ENCODE results near the gene FBRSL1.

FBRSL1 gene

DNA sequence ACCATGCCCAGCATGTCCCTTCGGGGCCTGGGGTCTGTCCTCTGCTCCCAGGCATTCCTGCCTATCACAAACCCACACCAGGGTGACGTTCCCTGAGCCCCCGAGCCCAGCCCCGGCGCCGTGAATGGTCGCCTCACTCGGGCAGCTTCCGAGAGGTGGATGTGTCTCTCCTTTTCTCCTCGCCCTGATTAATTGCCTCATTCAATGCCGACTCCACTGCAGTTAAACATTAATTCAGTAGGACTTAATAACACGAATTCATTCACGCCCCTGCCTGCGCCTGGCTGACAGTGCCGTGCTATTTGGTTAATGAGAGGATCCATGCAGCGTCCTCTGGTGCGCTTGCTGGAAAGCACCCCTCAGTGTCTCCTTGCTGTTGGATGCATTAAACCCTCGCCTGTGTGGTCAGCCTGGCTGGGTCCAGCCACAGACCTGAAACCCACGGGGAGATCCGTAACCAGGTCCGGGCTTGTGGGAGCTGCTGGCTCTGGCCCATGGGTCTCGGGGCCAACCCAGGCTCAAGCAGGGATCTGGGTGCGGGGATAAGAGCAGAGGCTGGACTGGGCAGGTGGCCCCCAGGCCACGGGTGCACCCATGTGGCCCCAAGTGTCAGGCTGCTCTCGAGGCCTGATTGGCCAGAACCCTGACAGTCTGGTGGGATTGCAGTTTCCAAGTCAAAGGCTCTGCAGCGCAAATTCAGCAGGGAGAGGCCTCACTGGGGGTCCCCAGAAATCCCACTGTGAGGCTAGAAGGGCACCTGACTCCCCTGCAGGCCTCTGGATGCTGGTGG lies 55.4 kb downstream of the FBRSL1 start:
- no peak for DNase-seq

DNA sequence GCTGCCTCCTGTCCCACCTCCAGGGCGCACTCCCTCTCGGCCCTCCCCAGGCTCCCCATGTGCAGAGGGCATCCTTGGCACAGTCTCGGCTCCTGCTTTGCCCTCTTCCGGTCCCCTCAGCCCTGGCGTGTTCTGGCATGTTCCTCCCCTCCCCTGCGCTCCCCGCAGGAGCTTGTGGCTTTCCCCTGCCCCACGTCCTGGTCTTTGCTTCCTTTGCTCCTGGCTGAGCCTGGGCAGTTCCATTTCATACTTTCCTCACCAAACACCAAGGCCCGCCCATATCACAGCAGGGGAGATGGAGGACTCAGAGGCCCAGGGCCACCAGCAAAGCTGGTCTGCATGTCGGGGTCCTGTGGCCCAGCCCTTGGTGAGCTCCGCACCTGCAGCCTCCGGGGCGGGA lies 56.0 kb downstream of the FBRSL1 start:
- DNase-seq = no peak

DNA sequence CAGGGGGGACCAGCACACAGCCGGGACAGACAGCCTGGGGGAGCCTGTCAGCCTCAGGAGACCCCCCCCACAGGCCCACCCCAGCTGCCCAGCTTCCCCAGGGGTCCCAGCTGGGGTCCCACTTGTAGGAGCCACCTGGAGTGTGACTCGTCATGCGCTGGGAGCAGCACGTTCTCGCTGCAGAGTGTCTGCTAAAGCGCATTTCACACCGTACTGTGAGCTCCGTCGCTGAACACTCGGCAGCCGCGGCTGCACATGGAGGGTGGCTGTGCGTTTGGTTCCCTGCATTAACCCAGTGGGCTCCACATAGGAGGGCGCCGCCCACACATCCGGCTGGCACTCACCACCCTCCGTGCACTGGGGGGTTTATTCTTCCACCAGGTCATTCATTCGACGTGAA lies 56.7 kb downstream of the FBRSL1 start:
- no peak for DNase-seq

DNA sequence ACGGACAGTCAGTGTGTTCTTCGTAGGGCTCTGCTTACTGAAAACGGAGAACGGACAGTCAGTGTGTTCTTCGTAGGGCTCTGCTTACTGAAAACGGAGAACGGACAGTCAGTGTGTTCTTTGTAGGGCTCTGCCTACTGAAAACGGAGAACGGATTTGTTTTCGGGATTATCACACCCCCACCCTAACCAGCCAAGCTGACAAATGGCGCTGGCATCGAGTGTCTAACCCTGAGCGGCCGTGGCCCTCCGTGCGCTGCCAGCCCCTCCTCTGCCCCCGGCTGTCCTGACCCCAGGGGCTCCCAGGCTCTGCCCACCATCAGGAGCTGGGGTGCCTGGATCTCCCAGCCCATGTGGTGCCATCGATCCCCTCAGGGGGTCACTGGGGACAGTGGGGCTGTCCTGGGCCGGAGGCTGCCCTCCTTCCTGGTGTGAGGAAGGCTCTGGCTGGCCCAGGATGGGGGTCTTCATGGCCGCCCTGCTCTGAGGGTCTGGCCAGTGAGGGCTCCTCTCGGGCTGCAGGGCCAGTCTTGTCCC lies 57.3 kb downstream of the FBRSL1 start:
- no peak for DNase-seq

DNA sequence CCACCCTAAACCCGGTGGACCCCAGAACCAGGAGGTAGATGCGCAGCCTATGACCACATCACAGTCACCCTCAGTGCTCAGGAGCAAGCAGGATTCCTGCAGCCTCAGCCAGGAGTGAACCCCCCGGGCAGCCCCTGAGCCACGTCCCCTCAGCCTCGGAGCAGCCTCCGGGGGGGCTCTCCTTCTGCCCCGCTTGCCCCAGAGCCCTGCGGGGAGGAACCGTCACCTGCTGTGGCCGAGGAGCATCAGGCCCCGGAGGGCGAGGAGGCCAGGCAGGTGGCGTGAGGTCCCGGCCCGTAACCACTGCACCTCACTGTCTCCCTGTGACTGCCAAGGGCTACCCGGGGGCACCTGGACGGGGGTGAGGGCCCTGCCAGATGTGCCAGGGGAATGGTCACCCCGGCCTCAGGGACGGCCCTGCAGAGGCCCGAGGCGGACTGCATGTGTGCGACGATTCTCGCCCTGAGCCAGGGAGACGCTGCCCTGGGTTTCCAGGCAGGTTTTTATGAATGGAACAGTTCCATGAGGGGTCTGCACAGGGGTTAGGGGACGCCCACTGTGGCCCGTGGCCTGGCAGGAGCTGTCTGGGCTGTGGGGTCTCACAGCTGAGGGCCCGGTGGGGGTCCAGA lies 58.6 kb downstream of the FBRSL1 start:
- no peak for DNase-seq

DNA sequence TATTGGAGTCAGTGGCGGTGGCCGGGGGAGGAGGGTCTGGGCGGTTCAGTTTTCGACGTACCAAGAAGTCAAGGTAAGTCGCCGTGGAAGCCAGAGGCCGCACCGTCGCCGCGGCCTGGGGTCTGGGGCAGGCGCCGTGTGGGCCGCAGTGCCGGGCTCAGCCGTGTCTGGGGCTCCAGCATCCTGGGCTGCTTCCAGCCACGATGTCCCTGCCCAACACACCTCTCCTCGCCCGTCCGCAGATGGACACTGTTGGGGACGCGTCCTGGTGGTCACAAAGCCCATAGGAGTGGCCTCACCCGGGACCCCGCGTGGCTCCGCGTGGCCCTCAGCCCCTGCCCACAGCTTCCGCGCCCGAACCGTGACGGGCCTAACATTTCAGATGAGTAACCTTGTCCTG lies 59.1 kb downstream of the FBRSL1 start:
- no peak for DNase-seq

DNA sequence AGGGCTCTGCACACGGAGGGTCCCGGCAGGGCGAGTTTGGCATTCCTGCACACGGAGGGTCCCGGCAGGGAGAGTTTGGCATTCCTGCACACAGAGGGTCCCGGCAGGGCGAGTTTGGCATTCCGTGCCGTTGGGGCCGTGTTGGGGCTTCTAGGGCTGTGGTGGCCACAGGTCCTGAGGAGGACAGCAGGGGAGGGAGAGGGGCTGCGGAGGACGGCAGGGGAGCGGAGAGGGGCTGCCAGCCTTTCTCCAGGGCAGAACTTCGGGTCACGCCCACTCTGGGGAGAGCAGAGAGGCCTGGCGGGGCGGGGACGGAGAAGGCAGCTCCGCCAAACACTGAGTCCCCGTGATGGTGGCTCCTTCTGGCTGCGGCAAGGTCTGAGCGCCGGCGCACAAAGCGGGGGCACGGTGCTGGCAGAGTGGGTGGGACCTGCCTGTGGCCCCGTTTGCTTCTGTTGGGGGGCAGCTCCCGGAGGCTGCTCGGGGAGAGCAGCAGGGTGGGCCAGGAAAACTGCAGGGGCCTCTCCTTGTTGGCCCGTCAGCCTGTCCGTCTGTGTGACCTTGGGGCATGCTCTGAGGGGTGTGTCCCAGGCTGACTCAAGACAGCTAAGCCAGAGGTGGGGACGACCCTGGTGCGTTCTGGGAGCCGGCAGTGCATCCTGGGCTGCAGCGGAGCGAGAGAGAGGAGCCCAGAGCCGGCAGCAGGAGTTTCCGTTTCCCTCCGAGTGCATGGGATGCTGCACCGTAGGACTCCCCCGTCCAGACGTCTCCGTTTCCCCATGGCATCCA lies 60.3 kb downstream of the FBRSL1 start:
- DNase-seq = no peak

DNA sequence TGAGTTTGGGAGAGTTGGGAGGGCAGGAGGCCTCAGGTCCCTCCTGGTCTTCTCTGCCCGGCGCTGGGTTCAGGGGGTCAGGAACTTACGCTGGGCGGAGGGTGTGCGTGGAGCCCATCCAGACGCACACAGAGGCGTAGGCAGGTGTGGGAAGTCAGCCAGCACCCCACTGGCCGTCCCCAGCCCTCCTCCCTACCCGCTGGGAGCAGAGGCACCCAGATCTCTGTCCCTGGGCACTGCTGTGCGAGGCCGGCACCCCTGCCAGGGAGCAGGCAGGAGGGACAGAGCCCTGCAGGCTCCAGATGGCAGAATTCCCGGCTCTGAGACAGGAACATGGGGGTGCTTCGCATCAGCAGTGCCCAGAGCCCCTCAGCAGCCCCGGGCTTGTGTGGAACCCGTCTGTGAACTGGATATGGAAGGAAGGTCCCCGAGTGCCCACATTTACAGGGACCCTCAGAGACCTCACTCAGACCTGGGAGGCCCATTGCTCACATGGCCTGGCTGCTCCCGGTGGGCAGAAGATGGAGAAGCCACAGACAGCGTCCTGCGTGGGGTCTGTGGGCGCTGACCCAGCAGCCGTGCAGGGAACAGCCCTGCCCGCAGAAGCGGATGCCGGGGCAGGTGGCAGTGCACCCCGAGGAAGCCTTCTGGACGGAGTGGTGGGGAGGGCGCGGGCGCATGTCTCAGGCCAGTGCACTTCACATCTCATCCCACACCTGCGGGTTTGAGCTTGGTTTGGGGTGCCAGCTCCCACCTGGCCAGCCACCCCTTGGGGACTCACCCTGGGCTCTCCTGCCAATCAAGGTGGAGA lies 61.1 kb downstream of the FBRSL1 start:
- no peak for DNase-seq

DNA sequence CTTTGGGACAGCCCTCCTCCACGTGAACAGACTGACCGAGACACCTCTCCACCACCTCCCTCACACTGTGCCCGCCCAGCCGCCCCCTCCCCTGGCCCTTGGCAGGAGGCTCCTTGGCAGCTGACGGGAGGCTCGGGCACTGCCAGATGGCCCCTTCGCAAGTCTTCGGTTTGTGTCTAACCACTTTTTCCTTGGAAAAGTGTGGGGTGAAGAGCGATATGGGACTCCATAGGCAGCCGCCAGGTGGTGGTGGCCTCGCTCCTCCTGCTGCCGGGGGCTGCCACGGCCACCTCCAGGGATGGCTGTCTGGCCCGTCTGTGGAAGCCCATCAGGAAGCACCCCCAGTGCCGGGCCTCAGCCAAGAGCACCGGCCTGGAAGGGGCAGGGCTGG lies 61.7 kb downstream of the FBRSL1 start:
- no peak for DNase-seq

DNA sequence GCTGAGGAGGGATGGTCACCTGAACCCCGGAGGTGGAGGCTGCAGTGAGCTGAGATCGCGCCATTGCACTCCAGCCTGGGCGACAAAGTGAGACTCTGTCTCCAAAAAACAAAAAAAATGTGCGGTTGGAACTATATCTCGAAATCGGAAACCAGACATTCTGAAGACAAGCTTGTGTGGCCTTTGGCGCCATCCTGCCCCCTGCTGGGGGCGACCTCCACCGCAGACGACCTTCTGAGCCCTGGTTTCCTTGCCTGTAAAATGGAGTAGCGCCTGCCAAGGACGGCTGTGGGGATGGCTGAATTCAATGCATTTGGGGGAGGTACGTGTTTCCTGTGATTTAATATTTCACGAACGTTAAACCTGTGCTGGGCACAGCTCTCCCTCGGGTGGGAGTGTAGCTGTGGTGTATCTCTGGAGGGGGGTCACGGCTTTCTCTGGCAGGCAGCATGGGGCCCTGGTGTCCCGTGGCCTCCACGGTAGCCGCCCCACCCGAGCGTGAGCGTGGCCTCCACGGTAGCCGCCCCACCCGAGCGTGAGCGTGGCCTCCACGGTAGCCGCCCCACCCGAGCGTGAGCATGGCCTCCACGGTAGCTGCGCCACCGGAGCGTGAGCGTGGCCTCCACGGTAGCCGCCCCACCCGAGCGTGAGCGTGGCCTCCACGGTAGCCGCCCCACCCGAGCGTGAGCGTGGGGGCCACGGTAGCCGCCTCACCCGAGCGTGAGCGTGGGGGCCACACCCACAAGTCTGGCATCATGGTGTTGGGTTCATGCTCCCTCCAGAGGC lies 65.1 kb downstream of the FBRSL1 start:
- no peak for DNase-seq

DNA sequence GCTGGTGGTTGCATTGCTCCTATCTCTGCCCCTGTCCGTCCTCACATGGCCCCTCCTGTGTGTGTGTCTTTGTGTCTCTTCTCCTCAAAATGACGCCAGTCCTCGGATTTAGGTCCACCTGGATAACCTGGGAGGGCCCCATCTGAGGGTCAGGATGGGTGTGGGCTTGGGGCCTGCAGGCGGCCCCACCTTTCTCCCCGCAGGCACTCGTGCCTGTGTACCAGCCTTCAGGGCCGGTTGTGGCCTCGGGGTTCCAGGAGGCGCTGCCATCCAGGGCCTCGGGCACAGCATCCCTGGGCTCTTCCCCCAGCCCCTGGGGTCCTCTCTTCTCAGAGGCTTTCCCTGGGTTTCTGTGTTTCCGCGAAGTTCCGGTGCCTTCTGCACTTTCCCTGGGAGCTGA lies 65.7 kb downstream of the FBRSL1 start:
- no peak for DNase-seq

DNA sequence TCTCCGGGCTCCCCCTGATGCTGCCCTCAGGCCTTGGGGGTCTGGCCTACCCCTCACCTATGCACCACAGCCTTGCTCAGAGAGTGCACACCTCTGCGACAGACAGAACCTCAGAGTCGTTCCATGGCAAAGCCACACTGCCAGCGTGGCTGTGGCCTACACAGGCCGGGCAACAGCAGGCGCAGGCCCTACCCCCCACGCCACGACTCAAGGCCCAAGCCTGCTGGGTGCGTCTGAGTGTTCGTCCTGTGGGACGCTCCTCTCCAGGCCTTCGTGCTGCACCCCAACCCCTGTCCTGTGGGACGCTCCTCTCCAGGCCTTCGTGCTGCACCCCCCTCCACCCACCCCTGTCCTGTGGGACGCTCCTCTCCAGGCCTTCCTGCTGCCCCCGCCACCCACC lies 66.3 kb downstream of the FBRSL1 start:
- no peak for DNase-seq

DNA sequence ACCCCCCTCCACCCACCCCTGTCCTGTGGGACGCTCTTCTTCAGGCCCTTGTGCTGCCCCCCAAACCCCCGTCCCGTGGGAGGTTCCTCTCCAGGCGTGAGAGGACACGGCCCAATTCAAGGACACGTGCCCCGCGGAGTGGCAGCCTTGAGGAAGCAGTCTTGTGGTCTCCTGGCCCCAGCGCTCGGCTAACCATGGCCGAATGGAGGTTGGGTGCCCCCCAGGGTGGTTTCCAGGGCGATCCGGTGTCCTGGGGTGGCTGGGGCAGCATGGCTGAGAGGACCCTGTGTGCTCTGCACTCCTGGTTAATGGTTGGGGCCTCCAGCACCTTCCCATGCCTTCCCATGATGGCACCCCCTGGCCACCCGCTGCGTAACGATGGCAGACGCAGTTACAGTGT lies 66.8 kb downstream of the FBRSL1 start:
- no peak for DNase-seq

DNA sequence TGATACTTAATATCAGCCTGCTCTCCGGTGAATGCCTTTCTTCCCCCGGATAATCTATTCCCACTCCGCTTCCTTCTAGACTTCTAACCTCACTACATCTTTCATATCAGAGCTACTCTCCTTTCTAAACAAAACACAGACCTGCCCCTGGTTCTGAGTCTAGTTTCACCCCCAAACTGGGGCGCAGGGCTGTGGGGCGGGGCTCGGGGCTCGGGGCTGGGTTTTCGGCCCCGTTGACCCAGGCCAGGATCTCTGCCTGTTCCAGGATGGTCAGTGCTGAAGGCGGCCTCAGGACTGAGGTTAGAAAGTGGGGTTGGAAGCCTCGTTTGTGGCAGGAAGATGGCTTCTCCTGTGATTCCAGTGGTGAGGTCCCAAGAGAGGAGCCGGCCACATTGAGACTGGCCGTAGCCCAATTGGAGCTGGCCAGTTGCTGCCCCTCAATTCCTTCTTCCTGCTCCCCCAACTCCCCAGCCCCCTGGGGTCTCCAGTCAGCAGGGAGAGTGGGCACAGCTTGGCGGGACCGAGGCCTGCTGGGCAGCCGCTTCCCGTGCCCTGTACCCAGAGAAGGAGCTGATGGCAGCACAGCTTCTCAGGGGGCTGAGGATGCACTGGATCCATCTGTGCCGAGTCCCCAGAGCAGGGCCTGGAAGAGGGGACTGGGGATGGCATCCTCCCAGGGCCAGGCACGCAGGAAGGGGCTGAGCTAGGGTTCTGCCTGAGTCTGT lies 67.5 kb downstream of the FBRSL1 start:
- no peak for DNase-seq

DNA sequence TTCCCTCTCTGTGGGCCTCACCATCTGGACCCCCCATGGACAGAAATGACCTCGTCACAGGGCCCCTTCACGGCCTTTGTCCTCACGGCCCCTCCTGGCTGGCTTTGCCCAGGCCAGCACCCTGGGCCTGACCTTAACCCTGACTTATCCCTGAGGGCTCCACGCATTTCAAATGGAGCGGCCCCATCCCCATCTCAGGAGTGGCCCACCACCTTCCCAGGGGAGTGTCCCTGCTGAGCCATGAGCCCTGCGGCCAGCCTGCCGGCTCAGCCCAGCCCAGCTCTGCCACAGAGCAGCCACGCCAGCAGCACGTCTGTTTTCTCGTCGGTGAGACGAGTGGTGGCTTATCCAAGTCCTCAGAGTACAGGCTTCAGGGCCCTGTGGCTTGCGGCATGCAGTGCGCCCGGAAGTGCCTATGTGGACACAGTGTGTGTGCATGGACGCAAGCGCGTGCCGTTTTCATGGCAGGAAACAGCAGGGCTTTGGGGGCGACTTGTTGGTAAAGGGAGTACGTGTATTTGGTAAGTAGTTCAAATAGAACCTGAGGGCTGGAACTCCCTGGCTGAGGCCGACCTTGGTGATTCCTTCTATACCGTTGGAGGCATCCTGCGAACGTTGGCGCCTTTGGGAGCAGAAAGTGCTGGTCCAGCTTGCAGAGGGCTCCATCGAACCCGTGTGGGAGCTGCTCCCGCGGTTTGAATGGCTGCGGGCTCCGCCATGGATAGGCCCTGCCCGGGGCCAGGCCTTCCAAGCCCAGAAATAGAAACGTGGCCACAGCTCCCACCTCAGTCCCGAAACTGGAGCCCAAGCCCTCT lies 68.3 kb downstream of the FBRSL1 start:
- DNase-seq = no peak

DNA sequence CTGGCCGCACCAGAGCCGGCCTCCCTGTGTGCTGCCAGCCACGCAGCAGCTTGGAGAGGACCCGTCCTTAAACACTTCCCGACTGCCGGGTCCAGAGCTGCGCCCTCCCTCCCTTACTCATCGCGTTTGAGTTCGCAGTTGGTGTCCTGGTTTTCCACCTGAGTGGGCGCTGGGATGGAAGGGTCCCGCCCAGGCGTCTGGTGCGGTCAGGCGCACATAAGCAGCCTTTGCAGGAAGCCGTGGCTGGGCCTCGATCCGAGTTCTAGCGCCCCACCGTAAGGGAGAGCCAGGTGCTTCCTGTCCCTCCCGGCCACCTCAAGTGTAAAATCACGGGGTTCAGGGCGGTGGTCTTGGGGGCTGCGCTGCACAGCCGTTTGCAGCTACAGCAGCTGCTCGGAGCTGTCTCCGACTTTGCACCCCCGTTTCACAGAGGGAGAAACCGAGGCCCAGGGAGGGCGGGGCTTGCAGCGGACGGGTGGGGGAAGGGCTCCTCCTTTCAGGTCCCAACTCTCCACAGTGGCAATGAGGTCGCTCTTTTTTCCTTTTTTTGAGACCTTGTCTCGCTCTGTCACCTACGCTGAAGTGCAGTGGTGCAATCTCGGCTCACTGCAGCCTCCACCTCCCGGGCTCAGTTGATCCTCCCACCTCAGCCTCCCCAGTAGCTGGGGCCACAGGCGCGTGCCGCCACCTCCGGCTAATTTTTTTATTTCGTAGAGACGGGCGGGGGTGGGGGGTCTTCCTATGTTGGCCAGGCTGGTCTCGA lies 69.1 kb downstream of the FBRSL1 start:
- DNase-seq = no peak

DNA sequence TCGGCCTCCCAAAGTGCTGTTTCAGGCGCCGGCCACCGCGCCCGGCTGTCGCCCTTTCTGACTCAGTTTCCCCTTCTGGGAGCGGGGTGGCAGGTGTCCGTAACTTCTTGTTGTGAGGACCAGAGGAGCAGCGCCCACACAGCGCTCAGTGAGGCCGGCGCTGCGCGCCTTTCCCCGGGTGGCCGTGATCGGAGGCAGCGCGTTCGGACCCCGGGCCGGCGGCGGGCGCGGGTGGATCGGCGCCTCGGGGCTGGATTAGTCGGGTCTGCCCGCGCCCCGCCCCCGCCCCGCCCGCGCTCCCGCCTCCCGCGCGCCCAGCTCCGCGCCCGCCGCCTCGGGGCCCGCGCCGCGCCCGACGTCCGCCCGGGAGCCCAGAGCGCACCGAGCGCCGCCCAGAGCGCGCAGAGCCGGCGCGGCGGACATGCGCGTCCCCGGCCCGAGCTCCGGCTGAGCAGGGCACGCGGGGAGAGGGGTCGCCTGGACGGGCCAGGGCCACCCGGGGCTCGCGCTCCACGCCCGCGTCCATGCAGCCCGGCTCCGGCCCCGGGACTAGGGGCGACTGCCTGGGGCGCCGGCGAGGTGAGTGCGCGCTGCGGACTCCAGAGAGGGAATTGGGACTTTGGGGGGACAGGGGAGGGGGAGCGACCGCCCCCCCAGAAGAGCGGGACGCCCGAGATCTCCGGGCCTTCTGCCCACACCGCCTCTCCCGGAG lies 69.9 kb downstream of the FBRSL1 start:
- DNase-seq = no peak

DNA sequence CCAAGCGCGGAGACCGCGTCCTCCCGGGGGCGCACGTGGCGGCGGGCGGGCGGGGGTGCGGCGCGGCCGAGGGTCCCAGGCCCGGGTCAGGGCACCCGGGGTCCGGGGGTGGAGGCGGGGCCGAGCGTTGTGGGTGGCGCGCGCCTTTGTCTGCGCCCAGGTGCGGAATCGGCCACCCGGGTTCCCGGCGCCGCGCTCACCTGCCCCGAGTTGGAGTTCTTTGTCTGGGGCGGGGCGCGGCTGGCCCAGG lies 70.3 kb downstream of the FBRSL1 start:
- no peak for DNase-seq
